Measurements from ENCODE around the gene STRA6. TPM values are rescaled to one million over a fixed set of nuclear protein-coding genes. Genes with fewer than 3 reads are reported as not detected.

STRA6 gene
- total RNA-seq, 1 experiment from 2014 or later, result 0.54 TPM

GRCh38 chr15:74212494-74212893 lies 9.9 kb upstream of the STRA6 start:
- Histone ChIP-seq H3K27ac (ENCODE audit: low read depth, low read length) (no peak overlapping the region), H3K4me2 (ENCODE audit: low read length) (no peak overlapping the region), H3K36me3 (ENCODE audit: control insufficient read depth in 1 of 2, insufficient read depth in 2 of 2, low read length in 2 of 2) (no peaks in the 10 kb centered on the region), H3K9ac (ENCODE audit: low read length) (no peak overlapping the region), H4K20me1 (ENCODE audit: insufficient read depth) (no peaks in the 10 kb centered on the region), H3K79me2 (ENCODE audit: insufficient read depth, low read length) (no peaks in the 10 kb centered on the region), H2AFZ (ENCODE audit: low read depth, low read length, poor library complexity, severe bottlenecking) (no peak overlapping the region), H3K4me1 (ENCODE audit: control insufficient read depth in 1 of 2, insufficient read depth in 2 of 2, low read length in 2 of 2) (peaks cover 6 to 15% of the 10 kb centered on the region in 2 experiments; a peak in 3 of 4 replicates), H3K27me3 (ENCODE audit: insufficient read depth, low read length) (no peaks in the 10 kb centered on the region; the same call in 1 of the 2 replicates), H3K9me2 (ENCODE audit: insufficient read depth) (no peaks in the 10 kb centered on the region), H3K4me3 (replicated peaks in 1 of 2; ENCODE audit: low read depth in 1 of 2, low read length in 2 of 2) (no peak overlapping the region), H3K9me3 (ENCODE audit: control insufficient read depth in 1 of 2, insufficient read depth in 1 of 2, low read depth in 1 of 2, low read length in 2 of 2) (no peaks in the 10 kb centered on the region)
- intact Hi-C loops (cut with micrococcal nuclease), result no loop called here
- ATAC-seq (no peak), DNase-seq (ENCODE audit: low read depth, low spot score) (no peak)
- POLR2A ChIA-PET, result no interaction called here
- TF ChIP-seq ELF1 (IDR thresholded peaks at IDR 0.05; ENCODE audit: borderline replicate concordance, low read depth) (no peak), TCF7L2 (IDR thresholded peaks at IDR 0.05; ENCODE audit: borderline replicate concordance, extremely low read depth, insufficient read depth, insufficient read length) (no peak), POLR2A (IDR thresholded peaks at IDR 0.05; ENCODE audit: borderline replicate concordance, extremely low read depth, insufficient read depth, insufficient read length) (no peak), FOSL1 (IDR thresholded peaks at IDR 0.05; ENCODE audit: low read depth) (no peak), MAX (IDR thresholded peaks at IDR 0.05) (no peak), SIN3A (IDR thresholded peaks at IDR 0.05; ENCODE audit: low read depth) (no peak), ZBTB33 (IDR thresholded peaks at IDR 0.05; ENCODE audit: extremely low read depth, insufficient replicate concordance, low read length) (no peak)
- TF ChIP-seq, protein P1, sequence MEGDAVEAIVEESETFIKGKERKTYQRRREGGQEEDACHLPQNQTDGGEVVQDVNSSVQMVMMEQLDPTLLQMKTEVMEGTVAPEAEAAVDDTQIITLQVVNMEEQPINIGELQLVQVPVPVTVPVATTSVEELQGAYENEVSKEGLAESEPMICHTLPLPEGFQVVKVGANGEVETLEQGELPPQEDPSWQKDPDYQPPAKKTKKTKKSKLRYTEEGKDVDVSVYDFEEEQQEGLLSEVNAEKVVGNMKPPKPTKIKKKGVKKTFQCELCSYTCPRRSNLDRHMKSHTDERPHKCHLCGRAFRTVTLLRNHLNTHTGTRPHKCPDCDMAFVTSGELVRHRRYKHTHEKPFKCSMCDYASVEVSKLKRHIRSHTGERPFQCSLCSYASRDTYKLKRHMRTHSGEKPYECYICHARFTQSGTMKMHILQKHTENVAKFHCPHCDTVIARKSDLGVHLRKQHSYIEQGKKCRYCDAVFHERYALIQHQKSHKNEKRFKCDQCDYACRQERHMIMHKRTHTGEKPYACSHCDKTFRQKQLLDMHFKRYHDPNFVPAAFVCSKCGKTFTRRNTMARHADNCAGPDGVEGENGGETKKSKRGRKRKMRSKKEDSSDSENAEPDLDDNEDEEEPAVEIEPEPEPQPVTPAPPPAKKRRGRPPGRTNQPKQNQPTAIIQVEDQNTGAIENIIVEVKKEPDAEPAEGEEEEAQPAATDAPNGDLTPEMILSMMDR (IDR thresholded peaks at IDR 0.05 in 2 of 3, conservative IDR thresholded peaks at IDR 0.05 in 1 of 3; ENCODE audit: borderline replicate concordance in 1 of 3, insufficient read depth in 1 of 3, low read depth in 2 of 3, low read length in 2 of 3), result no peak
- CTCF ChIA-PET, result no interaction called here
- BruUV-seq (replicated peaks), result no TSS peak
- RAD21 ChIA-PET (ENCODE audit: low non-redundant PET in 1 of 2, low total read pairs in 2 of 2, uncharacterized antibody in 2 of 2, unreplicated experiment in 2 of 2), result no interaction called here

Measured in HCT116 (cell line).